Astrocyte of the spinal cord (primary cell): ENCODE data around the gene SORCS2.

Source experiments
- DNase-seq: peaks from one replicate; pipeline ENCODE4 v3.0.0; 2011; ENCODE audit warnings: low read depth, low spot score
- H3K4me3 ChIP-seq: 2 replicates; pipeline ENCODE4 v1.5.1; 2011; ENCODE audit warnings: low read depth, mild to moderate bottlenecking, low read length, moderate library complexity
- CTCF ChIP-seq: IDR thresholded peaks from 2 replicates; pipeline ENCODE4 v1.5.1; 2012; ENCODE audit warnings: low read depth, mild to moderate bottlenecking, low read length, inconsistent platforms
- in situ Hi-C: cut with HindIII; loops from 2 replicates; pipeline ENCODE4 v1.10.0; 2017; ENCODE audit warnings: low sequenced_read_pairs

Gene SORCS2

GRCh38 chr4:7384929-7385890 is 192.9 kb downstream of the SORCS2 start:
- no peak for DNase-seq
- TF ChIP-seq CTCF, result no peak
- in situ Hi-C loops, result no loop called here
- H3K4me3 ChIP-seq, result no peak overlapping the region

GRCh38 chr4:7387925-7388324 is 195.6 kb downstream of the SORCS2 start:
- DNase-seq, result no peak
- TF ChIP-seq CTCF, result no peak
- no peak overlapping the region for H3K4me3 ChIP-seq
- in situ Hi-C loops, result no loop called here

- DNase-seq, result no peak
- no peak for TF ChIP-seq CTCF
- H3K4me3 ChIP-seq, result no peak overlapping the region
- in situ Hi-C loops, result no loop called here
Observed at GRCh38 chr4:7388627-7389026, 196.3 kb downstream of the SORCS2 start.

GRCh38 chr4:7389101-7389701 is 196.9 kb downstream of the SORCS2 start:
- DNase-seq, result no peak
- no peak for TF ChIP-seq CTCF
- no peak overlapping the region for H3K4me3 ChIP-seq
- in situ Hi-C loops, result no loop called here

GRCh38 chr4:7389719-7390118 is 197.4 kb downstream of the SORCS2 start:
- no peak overlapping the region for H3K4me3 ChIP-seq
- in situ Hi-C loops, result no loop called here
- no peak for TF ChIP-seq CTCF
- no peak for DNase-seq

GRCh38 chr4:7390336-7390735 is 198.0 kb downstream of the SORCS2 start:
- in situ Hi-C loops, result no loop called here
- no peak for DNase-seq
- TF ChIP-seq CTCF, result no peak
- H3K4me3 ChIP-seq, result no peak overlapping the region
